Measurements from ENCODE around the gene TPK1. TPM values are rescaled to one million over a fixed set of nuclear protein-coding genes. Genes with fewer than 3 reads are reported as not detected.

Gene TPK1
- polyA plus RNA-seq, 1 donor from 2014 or later: 3.5 TPM

DNA sequence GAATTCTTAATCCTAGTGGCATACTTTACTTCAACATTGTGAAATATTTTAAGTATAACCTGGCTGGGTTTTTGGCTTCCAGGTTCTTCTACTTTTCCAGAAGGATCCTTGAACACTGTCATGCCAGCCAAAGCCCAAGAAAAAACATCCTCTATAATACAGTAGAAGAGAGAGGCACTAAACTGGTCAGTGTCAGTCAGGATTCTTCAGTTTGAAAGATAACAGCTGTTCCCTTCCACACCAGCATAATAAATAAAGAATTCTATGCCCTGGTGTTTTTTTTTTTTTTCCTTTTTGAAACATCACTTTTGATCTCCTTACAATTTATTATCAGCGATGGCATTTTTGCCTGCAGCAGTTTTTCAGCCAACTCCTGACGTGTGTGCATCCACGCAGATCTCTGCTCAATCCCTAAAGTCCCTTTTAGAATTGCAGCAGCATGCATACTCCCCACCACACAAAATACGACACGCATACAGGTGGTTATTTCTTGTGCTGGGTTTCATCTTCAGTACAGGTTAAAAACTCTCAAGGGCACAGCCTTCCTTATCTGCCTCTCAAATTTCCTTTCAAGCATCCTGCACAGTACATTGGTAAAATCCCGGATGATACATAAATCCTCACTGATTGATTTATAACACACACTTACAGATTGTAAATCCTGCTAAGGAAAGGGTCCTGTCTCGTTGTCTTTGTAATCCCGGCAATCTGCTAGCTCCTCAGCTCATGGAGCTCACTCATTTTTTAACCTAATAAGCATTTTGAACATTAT is 100.2 kb downstream of the TPK1 start:
- Histone ChIP-seq H3K27me3 (ENCODE audit: insufficient read depth, low read depth, low read length) (no peaks in the 10 kb centered on the region), H3K9me2 (ENCODE audit: insufficient read depth, low read length) (no peaks in the 10 kb centered on the region), H3K36me3 (ENCODE audit: insufficient read depth, low read length) (no peaks in the 10 kb centered on the region), H3K27ac (ENCODE audit: low read length) (no peak overlapping the region), H3K9me3 (ENCODE audit: low read length) (no peaks in the 10 kb centered on the region), H3K4me2 (ENCODE audit: low read length) (no peak overlapping the region), H3K79me2 (replicated peaks; ENCODE audit: insufficient read depth, low read length) (no peaks in the 10 kb centered on the region), H3F3A (ENCODE audit: insufficient read depth, low read length, poor library complexity, severe bottlenecking) (no peaks in the 10 kb centered on the region), H3K4me3 (ENCODE audit: low read length) (no peak overlapping the region), H4K20me1 (ENCODE audit: insufficient read depth) (no peaks in the 10 kb centered on the region), H2AFZ (ENCODE audit: low read depth, low read length) (no peak overlapping the region), H3K9ac (ENCODE audit: low read length) (no peak overlapping the region)
- no peak for TF ChIP-seq SMC3 (conservative IDR thresholded peaks at IDR 0.05; ENCODE audit: poor library complexity)
- TF ChIP-seq, protein P1, sequence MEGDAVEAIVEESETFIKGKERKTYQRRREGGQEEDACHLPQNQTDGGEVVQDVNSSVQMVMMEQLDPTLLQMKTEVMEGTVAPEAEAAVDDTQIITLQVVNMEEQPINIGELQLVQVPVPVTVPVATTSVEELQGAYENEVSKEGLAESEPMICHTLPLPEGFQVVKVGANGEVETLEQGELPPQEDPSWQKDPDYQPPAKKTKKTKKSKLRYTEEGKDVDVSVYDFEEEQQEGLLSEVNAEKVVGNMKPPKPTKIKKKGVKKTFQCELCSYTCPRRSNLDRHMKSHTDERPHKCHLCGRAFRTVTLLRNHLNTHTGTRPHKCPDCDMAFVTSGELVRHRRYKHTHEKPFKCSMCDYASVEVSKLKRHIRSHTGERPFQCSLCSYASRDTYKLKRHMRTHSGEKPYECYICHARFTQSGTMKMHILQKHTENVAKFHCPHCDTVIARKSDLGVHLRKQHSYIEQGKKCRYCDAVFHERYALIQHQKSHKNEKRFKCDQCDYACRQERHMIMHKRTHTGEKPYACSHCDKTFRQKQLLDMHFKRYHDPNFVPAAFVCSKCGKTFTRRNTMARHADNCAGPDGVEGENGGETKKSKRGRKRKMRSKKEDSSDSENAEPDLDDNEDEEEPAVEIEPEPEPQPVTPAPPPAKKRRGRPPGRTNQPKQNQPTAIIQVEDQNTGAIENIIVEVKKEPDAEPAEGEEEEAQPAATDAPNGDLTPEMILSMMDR (IDR thresholded peaks at IDR 0.05; ENCODE audit: poor library complexity, severe bottlenecking): no peak
- TF ChIP-seq RAD21 (conservative IDR thresholded peaks at IDR 0.05): no peak
- TF ChIP-seq, protein P2, sequence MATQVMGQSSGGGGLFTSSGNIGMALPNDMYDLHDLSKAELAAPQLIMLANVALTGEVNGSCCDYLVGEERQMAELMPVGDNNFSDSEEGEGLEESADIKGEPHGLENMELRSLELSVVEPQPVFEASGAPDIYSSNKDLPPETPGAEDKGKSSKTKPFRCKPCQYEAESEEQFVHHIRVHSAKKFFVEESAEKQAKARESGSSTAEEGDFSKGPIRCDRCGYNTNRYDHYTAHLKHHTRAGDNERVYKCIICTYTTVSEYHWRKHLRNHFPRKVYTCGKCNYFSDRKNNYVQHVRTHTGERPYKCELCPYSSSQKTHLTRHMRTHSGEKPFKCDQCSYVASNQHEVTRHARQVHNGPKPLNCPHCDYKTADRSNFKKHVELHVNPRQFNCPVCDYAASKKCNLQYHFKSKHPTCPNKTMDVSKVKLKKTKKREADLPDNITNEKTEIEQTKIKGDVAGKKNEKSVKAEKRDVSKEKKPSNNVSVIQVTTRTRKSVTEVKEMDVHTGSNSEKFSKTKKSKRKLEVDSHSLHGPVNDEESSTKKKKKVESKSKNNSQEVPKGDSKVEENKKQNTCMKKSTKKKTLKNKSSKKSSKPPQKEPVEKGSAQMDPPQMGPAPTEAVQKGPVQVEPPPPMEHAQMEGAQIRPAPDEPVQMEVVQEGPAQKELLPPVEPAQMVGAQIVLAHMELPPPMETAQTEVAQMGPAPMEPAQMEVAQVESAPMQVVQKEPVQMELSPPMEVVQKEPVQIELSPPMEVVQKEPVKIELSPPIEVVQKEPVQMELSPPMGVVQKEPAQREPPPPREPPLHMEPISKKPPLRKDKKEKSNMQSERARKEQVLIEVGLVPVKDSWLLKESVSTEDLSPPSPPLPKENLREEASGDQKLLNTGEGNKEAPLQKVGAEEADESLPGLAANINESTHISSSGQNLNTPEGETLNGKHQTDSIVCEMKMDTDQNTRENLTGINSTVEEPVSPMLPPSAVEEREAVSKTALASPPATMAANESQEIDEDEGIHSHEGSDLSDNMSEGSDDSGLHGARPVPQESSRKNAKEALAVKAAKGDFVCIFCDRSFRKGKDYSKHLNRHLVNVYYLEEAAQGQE (IDR thresholded peaks at IDR 0.05; ENCODE audit: borderline replicate concordance): no peak
- no peak for TF ChIP-seq TAF1 (IDR thresholded peaks at IDR 0.05; ENCODE audit: low read depth)
- no peak for TF ChIP-seq EP300 (conservative IDR thresholded peaks at IDR 0.05; ENCODE audit: poor library complexity, severe bottlenecking)
- no peak for TF ChIP-seq POLR2AphosphoS5 (IDR thresholded peaks at IDR 0.05)
- no peak for TF ChIP-seq MXI1 (conservative IDR thresholded peaks at IDR 0.05; ENCODE audit: poor library complexity, severe bottlenecking)
- no peak for TF ChIP-seq EZH2 (IDR thresholded peaks at IDR 0.05; ENCODE audit: borderline replicate concordance, insufficient read depth, low read length, poor library complexity, severe bottlenecking)

DNA sequence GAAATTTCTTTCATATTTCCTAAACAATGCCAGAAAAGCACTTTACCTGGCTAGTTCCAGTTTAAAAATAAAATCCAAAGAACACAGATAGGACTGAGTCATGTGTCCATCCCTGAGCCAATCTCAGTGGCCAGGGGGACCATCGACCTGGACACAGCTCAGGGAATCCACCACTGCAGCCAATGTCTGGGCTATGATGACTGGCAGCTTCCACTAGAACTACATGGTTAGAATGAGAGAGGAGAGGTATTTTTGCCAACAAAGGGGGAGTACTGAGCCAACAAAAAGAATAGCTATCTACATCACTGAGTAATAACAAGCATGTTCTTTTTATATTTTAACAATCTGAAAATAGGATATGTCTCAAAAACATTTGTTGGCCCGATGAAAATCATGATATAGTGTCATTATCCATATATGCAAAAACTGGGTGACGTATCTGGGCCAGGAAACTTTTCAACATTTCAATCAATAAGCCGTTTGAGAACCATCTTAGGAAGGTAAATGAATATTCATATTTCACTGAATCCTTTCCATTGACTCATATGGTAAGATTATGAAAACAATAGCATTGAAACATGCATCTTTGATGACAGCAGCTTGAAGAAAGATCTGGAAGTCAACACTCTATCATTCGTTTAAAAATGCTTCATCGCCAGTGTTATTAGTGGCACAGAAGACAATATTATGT is 104.0 kb downstream of the TPK1 start:
- no peaks in the 10 kb centered on the region for H3K9me2 ChIP-seq (ENCODE audit: insufficient read depth, low read length)
- no peaks in the 10 kb centered on the region for H3F3A ChIP-seq (ENCODE audit: insufficient read depth, low read length, poor library complexity, severe bottlenecking)
- H3K4me3 ChIP-seq (ENCODE audit: low read length): no peak overlapping the region

More for the DNA sequence above, 104.0 kb downstream of the TPK1 start:
- H3K36me3 ChIP-seq (ENCODE audit: insufficient read depth, low read length): no peaks in the 10 kb centered on the region
- TF ChIP-seq MXI1 (conservative IDR thresholded peaks at IDR 0.05; ENCODE audit: poor library complexity, severe bottlenecking) (no peak), POLR2AphosphoS5 (IDR thresholded peaks at IDR 0.05) (no peak), EP300 (conservative IDR thresholded peaks at IDR 0.05; ENCODE audit: poor library complexity, severe bottlenecking) (no peak), SMC3 (conservative IDR thresholded peaks at IDR 0.05; ENCODE audit: poor library complexity) (no peak), RAD21 (conservative IDR thresholded peaks at IDR 0.05) (no peak), TAF1 (IDR thresholded peaks at IDR 0.05; ENCODE audit: low read depth) (no peak), EZH2 (IDR thresholded peaks at IDR 0.05; ENCODE audit: borderline replicate concordance, insufficient read depth, low read length, poor library complexity, severe bottlenecking) (no peak)
- TF ChIP-seq, protein P1 (IDR thresholded peaks at IDR 0.05; ENCODE audit: poor library complexity, severe bottlenecking): no peak
- TF ChIP-seq, protein P2 (IDR thresholded peaks at IDR 0.05; ENCODE audit: borderline replicate concordance): no peak
- no peak overlapping the region for H3K27ac ChIP-seq (ENCODE audit: low read length)
- H4K20me1 ChIP-seq (ENCODE audit: insufficient read depth): no peaks in the 10 kb centered on the region
- no peaks in the 10 kb centered on the region for H3K79me2 ChIP-seq (replicated peaks; ENCODE audit: insufficient read depth, low read length)
- no peak overlapping the region for H2AFZ ChIP-seq (ENCODE audit: low read depth, low read length)
- H3K9me3 ChIP-seq (ENCODE audit: low read length): no peaks in the 10 kb centered on the region
- H3K4me2 ChIP-seq (ENCODE audit: low read length): no peak overlapping the region
- H3K27me3 ChIP-seq (ENCODE audit: insufficient read depth, low read depth, low read length): no peaks in the 10 kb centered on the region
- H3K9ac ChIP-seq (ENCODE audit: low read length): no peak overlapping the region
